Measurements from ENCODE around the gene MYO18A. TPM values are rescaled to one million over a fixed set of nuclear protein-coding genes. Genes with fewer than 3 reads are reported as not detected.

The MYO18A gene
- total RNA-seq, 4 donors from 2014 or later = 526 to 1,058 (median 835) TPM

DNA sequence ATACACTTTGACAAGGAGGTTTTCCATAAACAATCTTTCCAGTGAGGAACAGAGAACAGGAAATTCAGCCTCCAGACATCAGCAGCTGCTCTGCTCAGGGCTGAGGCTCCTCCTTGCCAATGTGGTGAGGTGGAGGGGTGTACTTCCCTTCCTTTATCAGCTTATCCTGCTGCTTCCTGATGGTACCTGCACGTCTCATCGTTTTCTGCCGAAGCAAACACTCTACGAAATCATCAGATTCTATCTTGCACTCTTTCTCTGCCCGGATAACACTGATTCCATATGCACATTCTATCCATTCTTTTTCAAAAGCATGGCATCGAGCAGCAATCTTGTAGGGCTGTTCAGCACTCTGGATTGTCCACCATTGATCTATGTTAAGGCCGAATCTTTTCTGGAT lies 159.0 kb downstream of the MYO18A start:
- Histone ChIP-seq H3K4me3 (no peak overlapping the region), H3K27me3 (peaks cover 31 to 47% (median 33%) of the 10 kb centered on the region in 3 donors), H3K36me3 (no peaks in the 10 kb centered on the region), H3K9me3 (no peaks in the 10 kb centered on the region), H3K27ac (no peak overlapping the region), H3K4me1 (no peaks in the 10 kb centered on the region)
- ATAC-seq = no peak
- intact Hi-C loops (cut with DNase I; ENCODE audit: low total_unique reads) (no loop called here), in situ Hi-C loops (cut with MboI; ENCODE audit: low sequenced_read_pairs in 4 of 4) (no loop called here)
- no peak for DNase-seq
- TF ChIP-seq POLR2A (IDR thresholded peaks at IDR 0.05) = no peak
- TF ChIP-seq, protein P1, sequence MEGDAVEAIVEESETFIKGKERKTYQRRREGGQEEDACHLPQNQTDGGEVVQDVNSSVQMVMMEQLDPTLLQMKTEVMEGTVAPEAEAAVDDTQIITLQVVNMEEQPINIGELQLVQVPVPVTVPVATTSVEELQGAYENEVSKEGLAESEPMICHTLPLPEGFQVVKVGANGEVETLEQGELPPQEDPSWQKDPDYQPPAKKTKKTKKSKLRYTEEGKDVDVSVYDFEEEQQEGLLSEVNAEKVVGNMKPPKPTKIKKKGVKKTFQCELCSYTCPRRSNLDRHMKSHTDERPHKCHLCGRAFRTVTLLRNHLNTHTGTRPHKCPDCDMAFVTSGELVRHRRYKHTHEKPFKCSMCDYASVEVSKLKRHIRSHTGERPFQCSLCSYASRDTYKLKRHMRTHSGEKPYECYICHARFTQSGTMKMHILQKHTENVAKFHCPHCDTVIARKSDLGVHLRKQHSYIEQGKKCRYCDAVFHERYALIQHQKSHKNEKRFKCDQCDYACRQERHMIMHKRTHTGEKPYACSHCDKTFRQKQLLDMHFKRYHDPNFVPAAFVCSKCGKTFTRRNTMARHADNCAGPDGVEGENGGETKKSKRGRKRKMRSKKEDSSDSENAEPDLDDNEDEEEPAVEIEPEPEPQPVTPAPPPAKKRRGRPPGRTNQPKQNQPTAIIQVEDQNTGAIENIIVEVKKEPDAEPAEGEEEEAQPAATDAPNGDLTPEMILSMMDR (IDR thresholded peaks at IDR 0.05 in 4 of 5, conservative IDR thresholded peaks at IDR 0.05 in 1 of 5) = no peak

Other genes starting within 250 kb of the MYO18A start
- gene PHF12, start 228.9 kb downstream of the MYO18A start, total RNA-seq = 10 to 100 TPM; 22.1 to 37.3 (median 24.2) TPM
- gene SEZ6, start 174.4 kb downstream of the MYO18A start, total RNA-seq = not detected
- 1 to 10 TPM in 2 of 4 donors, under 1 TPM in 2; 0.42 to 2.4 (median 1.1) TPM for gene PIPOX, start 137.3 kb downstream of the MYO18A start, total RNA-seq
- not detected for gene CRYBA1, start 66.5 kb upstream of the MYO18A start, total RNA-seq
- gene NUFIP2, start 113.8 kb upstream of the MYO18A start, total RNA-seq = 10 to 100 TPM; 20.0 to 33.7 (median 27.8) TPM
- 10 to 100 TPM; 30.1 to 48.4 (median 35.7) TPM for gene TAOK1, start 210.0 kb upstream of the MYO18A start, total RNA-seq

Data from gastrocnemius medialis (tissue), 4 donors.